Activated CD4-positive, CD25-positive, alpha-beta regulatory T cell treated with anti-CD3 and anti-CD28 coated beads, Interleukin-2, amount 50 U/mL, for 72 hours (primary cell): ENCODE results near the gene PRDM1.

Experiments
- DNase-seq: peaks from one replicate; pipeline ENCODE4 v3.0.0; 2021

The PRDM1 gene

DNA sequence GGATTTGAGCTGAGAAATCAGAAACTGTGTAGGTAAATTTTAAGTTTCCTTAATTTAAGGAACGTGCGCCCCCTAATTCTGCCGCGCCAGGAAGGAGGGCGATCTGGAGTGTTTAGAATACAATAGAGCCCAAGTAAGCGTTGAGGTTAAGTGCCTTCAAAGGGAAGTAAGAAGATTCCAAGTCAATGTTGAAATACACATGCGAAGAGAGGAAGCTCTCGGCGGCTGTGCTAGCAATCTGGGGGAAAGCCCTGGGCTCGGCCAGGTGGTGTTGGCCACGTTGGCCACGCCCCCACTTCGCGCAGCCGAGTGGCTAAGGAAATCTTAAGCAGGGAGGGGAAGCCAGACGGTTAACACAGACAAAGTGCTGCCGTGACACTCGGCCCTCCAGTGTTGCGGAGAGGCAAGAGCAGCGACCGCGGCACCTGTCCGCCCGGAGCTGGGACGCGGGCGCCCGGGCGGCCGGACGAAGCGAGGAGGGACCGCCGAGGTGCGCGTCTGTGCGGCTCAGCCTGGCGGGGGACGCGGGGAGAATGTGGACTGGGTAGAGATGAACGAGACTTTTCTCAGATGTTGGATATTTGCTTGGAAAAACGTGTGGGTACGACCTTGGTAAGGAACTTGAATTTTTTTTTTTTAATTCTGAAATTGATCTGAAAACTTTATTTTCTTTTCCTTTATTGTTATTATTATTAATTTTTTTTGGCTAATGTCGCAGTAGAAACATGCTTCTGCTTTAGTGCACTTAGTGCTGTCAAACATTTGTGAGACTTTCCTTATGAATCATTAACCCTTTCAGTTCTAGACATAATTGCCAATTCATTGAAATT lies at the start of gene PRDM1:
Gene PRDM1 (plus strand): TSS at position 353 of the 830 bp plus-strand sequence. CDS start 218 bp downstream, at position 571.
- peak; percentile 87 for DNase-seq

DNA sequence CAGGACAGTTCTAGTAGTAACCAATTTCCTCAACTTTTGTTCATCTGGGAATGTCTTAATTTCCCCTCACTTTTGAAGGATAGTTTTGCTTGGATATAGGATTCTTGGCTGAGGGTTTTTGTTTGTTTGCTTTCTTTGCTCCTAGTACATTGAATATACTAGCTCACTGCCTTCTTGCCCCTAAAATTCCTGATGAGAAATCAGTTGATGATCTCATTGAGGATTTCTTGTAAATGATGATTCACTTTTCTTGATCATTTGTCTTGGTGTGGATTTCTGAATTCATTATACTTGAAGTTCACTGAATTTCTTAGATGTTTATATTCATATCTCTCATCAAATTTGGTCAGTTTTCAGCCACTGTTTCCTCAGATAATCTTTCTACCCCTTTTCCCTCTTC lies 49.1 kb upstream of the PRDM1 start:
- no peak for DNase-seq

DNA sequence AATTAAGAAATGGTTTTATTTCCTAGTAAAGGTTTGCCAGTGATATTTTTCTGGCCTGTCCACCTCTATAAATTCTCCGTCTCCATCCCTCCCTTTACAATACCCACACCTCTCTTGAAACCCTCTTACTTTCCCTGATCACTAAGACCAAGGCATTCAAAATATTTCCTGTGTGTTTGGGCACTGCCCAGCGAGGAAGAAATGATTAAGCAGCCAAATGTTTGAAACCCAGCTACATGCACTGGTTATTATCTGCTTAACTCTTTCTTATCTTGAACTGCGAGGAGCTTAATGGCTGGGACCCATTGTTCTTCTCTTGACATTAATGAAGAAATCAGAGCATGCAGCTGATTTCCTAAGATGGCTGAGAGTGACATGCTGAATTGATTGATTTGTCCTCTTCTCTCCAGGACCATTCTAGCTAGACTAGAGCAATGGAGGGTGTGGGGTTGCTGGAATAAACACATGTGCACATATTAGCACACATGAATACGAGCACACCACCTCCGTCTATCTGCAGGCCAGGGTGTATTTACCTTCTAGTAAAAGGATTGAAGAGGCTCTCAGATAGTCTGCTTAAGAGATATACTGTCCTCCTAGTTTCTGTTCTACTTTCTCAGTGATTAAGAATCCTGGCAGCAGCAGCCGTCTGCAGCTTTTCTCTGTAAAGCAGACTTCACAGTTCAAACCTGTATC lies 46.1 kb upstream of the PRDM1 start:
- DNase-seq = no peak

DNA sequence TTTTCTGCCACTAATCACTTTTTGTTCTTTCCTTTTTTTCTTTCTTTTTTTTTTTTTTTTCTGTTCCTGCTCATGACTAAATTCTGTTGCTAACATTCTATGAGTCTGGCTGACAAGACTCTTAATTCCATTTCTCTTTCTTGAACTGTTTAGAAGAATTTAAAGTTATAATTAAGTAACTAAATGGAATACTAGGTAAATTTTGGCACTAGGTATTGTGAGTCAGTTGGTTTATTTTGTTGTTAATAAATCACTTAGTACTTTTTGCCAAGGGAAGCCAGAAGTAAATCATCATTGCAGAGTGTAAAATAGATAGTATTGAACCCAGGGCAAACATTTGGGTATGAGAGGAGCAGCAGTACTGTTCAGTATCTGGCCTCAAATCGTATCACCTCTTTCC lies 42.0 kb upstream of the PRDM1 start:
- no peak for DNase-seq

DNA sequence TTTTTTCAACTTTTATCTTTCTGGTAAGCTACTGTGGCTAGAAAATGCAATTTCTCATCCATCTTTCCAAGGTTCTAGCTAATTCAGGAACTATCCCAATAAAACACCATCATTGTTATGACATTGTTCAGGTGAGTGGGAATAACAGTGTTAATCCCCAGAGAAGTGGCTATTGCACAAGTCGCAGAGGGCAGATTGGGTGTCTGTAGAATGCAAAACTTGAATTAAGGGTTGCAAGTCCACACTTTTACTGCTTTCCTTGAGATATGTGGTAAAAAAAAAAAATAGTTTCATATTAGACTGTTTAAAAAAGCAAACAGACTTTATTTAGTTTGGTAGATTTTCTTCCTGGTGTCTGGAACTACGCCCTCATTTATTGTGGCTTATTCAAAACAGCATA lies 41.1 kb upstream of the PRDM1 start:
- DNase-seq = no peak

DNA sequence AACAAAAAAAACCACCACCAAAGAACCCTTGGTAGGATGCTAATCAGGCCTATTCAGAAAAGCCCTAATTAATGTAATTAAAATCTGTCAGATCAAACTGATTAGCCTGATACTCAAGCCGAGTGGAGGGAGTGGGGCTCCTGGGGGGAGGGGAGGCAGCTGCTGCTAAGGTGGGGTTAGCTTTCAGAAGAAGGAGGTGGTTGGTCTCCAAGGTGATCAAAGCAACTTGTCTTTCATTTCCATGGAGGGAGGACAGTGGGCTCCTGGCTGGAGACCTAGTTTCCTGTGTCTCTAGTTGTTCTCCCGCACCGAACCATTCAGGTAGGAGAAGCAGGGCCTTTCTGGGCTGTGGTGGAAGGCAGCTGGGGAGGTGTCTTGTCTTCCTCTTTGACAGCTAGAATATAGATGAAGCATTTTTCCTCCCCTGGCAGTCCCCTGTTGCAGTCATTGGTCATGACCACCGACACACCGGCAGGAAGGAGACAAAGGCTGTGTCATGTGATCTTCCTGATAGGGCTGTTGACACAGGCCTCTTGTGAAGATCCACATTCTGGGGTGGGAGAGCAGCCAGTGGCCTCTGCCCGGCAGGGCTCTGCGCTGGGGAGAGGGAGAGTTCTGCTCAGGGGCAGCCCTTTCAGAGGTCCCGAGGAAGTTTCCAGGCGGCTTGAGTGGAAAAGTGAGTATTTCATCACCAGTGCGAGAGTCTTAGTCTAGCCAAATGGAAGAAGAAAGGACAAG lies 39.9 kb upstream of the PRDM1 start:
- DNase-seq = no peak

GRCh38 chr6:106046854-106047200 lies 39.3 kb upstream of the PRDM1 start:
- DNase-seq = no peak

GRCh38 chr6:106048336-106048735 lies 37.8 kb upstream of the PRDM1 start:
- DNase-seq = no peak

- no peak for DNase-seq
Observed at GRCh38 chr6:106050538-106050937, 35.6 kb upstream of the PRDM1 start.

DNA sequence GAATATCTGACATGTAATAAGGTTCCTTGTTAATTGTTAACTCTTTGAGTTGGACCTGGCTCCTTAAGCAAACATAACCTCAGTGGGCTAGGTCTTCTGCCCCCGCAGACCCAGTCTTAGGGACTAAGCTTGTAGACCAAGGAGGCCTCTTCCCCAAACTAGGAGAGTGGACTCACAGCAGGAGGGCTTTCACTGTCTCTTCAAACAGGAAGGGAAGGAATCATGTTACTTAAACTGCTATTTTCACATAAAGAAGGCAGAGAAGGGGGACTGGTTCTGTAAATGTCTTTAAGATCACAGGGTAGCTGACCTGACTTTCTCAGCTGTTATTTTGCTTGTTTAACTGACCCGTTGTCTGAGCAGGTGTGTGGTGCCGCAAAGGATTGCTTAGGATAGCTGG lies 34.9 kb upstream of the PRDM1 start:
- DNase-seq = no peak

DNA sequence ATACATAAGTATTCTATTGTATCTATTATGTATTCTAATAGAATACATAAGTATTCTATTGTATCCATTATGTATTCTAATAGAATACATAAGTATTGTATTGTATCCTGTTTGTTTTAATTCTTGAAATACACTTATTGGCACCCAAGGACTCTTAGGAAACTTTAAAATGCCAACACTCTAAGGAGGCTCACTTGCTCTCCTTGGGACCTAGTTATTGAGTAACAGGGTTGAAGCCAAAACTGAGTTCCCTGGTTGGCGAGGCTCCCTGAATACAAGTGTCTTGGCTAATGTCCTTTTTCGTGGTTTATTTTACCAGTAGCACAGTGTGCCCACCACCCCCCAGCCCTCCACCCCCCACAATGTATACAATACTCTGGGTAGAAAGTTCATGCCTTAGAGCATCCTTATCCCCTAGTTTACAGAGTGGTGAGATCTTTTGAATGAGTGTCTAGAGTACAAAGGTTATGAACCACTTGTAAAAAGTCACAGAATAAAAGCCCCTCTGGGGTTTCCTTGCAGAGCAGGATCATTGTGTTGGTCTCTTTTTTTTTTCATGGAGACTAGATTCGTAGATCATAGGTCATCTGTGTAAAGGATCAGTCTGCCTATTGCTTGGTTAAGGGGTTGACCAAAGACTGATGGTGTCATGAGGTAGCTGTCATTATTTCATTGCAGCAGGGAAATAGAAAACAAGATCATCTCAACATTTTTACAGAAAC lies 32.5 kb upstream of the PRDM1 start:
- DNase-seq = no peak

DNA sequence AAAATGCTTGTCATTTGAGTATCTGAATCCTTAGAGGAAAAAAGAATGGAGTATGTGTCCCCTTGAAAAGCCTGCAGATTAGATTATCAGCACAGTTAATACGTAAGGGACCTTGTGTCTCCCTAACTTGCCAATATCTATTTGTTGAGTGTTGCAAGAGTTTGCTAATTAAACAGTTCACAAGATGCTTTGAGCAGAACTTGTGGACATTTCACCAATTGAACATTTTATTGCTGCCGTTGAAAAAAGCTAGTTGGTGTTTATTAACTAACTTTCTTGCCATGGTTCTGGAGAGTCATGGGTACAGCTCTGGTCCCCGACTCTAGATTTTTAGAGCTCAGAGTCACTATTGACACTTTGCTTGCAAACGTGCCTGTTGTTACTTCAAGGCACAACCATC lies 30.6 kb upstream of the PRDM1 start:
- no peak for DNase-seq

DNA sequence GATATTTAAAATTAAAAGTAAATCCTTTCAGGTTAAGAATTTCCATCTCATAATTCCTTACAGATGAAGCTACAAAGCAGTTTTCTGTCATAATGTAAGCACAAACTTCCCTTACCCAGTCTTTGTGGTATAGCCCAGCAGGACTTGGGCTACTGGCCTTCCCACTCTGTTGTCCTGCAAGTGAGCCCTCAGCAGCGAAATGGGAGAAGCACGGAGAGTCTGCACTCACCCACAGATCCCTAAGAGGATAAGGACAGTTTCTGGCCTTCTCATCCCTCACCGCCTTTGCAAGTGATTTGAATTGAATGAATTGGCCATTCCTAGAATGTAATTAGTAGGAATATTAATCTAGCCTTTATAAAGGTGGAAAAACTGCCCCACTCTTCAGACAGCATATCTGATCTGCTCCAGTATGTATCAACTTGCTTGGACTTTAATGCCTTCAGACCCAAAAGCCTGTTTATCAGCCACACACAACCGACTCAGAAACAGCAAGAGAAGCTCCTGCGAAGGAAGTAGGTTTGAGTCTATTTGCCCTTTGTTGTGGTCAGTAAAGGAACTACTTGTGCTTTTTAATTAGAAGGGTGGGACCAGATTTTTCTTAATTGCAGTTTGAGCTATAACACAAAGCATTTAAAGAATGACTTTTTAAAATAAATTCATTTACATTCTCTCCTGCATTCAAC lies 29.9 kb upstream of the PRDM1 start:
- no peak for DNase-seq

DNA sequence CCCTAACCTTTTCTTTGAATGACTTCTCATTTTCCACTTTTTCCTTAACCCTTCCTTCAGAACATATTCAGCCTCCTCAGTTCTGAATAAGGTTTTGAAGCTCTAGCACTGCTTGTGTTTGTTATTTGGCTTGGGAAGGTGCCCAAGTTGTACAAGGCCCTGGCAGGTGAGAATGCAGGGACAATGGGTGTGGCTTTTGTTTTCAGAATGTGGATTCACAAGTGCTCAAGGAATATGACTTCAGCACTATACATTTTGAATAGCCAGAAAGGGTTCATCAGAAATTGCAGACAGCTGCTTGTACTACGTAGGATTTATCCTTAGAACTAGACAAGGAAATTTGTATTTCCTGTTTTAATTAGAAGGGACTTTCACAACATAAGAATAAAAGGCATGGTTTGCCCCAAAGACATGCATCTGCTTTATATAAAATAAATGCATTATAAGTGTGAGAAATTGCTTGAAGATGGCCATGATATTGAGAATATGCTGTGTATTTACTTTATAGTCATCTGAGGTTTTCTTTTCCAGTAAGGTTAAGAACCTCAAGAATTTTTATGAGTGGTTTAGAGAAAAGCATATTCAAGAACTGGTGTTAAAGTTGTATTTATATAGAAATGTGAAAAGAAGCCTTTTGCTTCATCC lies 29.3 kb upstream of the PRDM1 start:
- DNase-seq = no peak

GRCh38 chr6:106059331-106059730 lies 26.8 kb upstream of the PRDM1 start:
- DNase-seq = no peak

GRCh38 chr6:106060167-106060566 lies 26.0 kb upstream of the PRDM1 start:
- no peak for DNase-seq

DNA sequence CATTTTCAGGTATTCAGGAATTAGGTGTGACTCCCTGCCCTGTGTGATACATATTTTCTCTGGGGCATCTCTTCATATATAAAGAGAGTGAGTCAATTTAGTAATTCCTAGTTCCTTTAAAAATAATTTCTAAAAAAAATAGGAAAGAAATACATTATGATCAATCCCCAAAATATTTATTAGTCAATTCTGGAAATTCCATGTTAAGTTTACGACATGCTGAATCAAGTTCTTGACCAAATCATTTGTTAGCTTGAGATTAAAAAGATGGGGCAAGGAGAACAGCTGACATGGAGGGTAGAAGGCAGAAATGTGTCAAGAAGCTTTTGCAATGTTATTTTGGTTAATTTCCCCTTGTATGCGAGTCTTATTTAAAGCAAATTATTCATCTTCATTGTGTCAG lies 22.7 kb upstream of the PRDM1 start:
- DNase-seq = no peak

GRCh38 chr6:106064142-106064541 lies 22.0 kb upstream of the PRDM1 start:
- no peak for DNase-seq

DNA sequence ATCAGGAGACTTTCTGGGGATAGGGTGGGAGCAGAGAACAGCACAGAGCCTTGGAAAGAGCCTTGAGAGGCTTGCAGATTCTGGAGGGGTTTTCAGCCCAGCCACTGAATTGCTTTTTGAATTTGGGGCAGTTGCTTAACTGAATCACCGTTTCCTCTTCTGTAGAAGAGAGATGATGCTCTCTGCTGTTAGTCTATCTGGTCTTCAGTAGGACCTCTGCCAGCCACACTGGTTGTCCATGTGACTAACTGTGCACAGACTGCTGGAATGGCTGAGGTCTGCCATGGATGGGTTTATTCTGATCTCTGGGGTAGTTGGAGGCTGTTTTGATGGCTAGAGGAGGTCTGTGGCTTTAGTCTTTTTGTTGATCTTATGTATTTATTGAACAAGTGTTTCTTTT lies 21.4 kb upstream of the PRDM1 start:
- no peak for DNase-seq

DNA sequence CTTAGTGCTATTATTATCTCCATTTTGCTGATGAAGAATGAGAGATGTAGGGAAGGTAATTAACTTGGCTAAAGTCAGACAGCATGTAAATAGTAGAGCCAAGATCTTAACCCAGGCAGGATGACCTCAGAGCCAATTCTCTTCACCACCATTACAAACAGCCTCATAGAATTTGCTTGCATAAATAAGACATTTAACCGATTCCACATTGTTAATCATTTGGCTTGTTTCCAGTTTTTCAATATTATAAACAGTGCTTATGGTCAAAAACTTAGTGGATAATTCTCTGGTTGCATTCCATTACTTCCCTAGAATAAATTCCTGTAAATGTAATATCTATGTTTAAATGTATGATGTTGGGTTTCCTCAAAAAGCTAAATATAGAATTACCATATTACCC lies 19.1 kb upstream of the PRDM1 start:
- DNase-seq = no peak

GRCh38 chr6:106069478-106069877 lies 16.7 kb upstream of the PRDM1 start:
- no peak for DNase-seq

- DNase-seq = no peak
Observed at GRCh38 chr6:106070636-106071035, 15.5 kb upstream of the PRDM1 start.
